ENCODE results near the gene NPPB.

- TF ChIP-seq, protein P1, sequence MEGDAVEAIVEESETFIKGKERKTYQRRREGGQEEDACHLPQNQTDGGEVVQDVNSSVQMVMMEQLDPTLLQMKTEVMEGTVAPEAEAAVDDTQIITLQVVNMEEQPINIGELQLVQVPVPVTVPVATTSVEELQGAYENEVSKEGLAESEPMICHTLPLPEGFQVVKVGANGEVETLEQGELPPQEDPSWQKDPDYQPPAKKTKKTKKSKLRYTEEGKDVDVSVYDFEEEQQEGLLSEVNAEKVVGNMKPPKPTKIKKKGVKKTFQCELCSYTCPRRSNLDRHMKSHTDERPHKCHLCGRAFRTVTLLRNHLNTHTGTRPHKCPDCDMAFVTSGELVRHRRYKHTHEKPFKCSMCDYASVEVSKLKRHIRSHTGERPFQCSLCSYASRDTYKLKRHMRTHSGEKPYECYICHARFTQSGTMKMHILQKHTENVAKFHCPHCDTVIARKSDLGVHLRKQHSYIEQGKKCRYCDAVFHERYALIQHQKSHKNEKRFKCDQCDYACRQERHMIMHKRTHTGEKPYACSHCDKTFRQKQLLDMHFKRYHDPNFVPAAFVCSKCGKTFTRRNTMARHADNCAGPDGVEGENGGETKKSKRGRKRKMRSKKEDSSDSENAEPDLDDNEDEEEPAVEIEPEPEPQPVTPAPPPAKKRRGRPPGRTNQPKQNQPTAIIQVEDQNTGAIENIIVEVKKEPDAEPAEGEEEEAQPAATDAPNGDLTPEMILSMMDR (IDR thresholded peaks at IDR 0.05): no peak
- no peak for TF ChIP-seq POLR2A (IDR thresholded peaks at IDR 0.05)
- no peak for TF ChIP-seq POLR2AphosphoS5 (IDR thresholded peaks at IDR 0.05)
- no peak for TF ChIP-seq EP300 (IDR thresholded peaks at IDR 0.05)
These were observed 11.0 kb upstream of the NPPB start for GRCh38 chr1:11869650-11870207.

Data from stomach (tissue), 4 donors.